GM18867 (cell line): ENCODE measurements around the gene C1QTNF12.

ENCODE experiments used
- ATAC-seq: cut with Tn5 transposase; IDR thresholded peaks from one replicate; pipeline ENCODE4 v1.9.1; 2021; ENCODE audit warnings: mild to moderate bottlenecking, moderate library complexity; ENCODE audit not compliant: unreplicated experiment

Gene C1QTNF12

GRCh38 chr1:1282998-1283397, 36.5 kb upstream of the C1QTNF12 start:
- ATAC-seq: no peak

GRCh38 chr1:1281533-1282321, 35.2 kb upstream of the C1QTNF12 start:
- no peak for ATAC-seq

- no peak for ATAC-seq
Measured at GRCh38 chr1:1280782-1281481, 34.4 kb upstream of the C1QTNF12 start.

- ATAC-seq: no peak
Measured at GRCh38 chr1:1279028-1279427, 32.5 kb upstream of the C1QTNF12 start.

- no peak for ATAC-seq
Measured at GRCh38 chr1:1278620-1279019, 32.1 kb upstream of the C1QTNF12 start.

- no peak for ATAC-seq
Measured at GRCh38 chr1:1275836-1276235, 29.3 kb upstream of the C1QTNF12 start.

GRCh38 chr1:1274931-1275431, 28.5 kb upstream of the C1QTNF12 start:
- no peak for ATAC-seq

GRCh38 chr1:1274299-1274930, 27.9 kb upstream of the C1QTNF12 start:
- ATAC-seq: peak; percentile 18

GRCh38 chr1:1273512-1274298, 27.2 kb upstream of the C1QTNF12 start, which contains the start of gene UBE2J2:
UBE2J2 (minus strand) TSS chr1:1273854; CDS start chr1:1267992, 5,862 bp downstream.
- peak; percentile 84 for ATAC-seq

- ATAC-seq: peak; percentile 5
Measured at GRCh38 chr1:1273209-1273511, 26.6 kb upstream of the C1QTNF12 start.

- ATAC-seq: peak; percentile 6
Measured at GRCh38 chr1:1272341-1273208, 26.1 kb upstream of the C1QTNF12 start.

GRCh38 chr1:1270813-1271212, 24.3 kb upstream of the C1QTNF12 start:
- no peak for ATAC-seq

GRCh38 chr1:1268284-1268682, 21.8 kb upstream of the C1QTNF12 start:
- no peak for ATAC-seq

GRCh38 chr1:1267488-1268283, 21.2 kb upstream of the C1QTNF12 start:
- no peak for ATAC-seq

- ATAC-seq: no peak
Measured at GRCh38 chr1:1264868-1265272, 18.3 kb upstream of the C1QTNF12 start.

GRCh38 chr1:1264026-1264425, 17.5 kb upstream of the C1QTNF12 start:
- ATAC-seq: no peak

GRCh38 chr1:1262758-1263157, 16.2 kb upstream of the C1QTNF12 start:
- ATAC-seq: no peak

GRCh38 chr1:1262071-1262470, 15.5 kb upstream of the C1QTNF12 start:
- no peak for ATAC-seq
